Cardiac septum (tissue), 1 donor: Measurements from ENCODE around the gene TEPSIN. TPM values are rescaled to one million over a fixed set of nuclear protein-coding genes. Genes with fewer than 3 reads are reported as not detected.

Experiments
- DNase-seq: peaks from one replicate; pipeline ENCODE4 v3.0.0-alpha.2; 2020; ENCODE audit warnings: low spot score
- intact Hi-C: fragments of 100-400 bp; cut with DNase I; formaldehyde crosslinking; loops from one replicate; pipeline ENCODE4 v1.14.0; 2022
- total RNA-seq: library from RNA; stranded (reverse); fragmentation: NEBNext Ultra II Directional; extraction: Animal tissue kit (Norgen Biotek cat#: 25700); gene quantifications from one replicate; pipeline ENCODE4 v1.2.1, GENCODE V29; 2021
- donor health status: DM: no; HTN: no; CAD: no.

The TEPSIN gene
- total RNA-seq, 1 donor from 2014 or later = 12.6 TPM

GRCh38 chr17:81192386-81193050 is 46.3 kb downstream of the TEPSIN start:
- DNase-seq = no peak

DNA sequence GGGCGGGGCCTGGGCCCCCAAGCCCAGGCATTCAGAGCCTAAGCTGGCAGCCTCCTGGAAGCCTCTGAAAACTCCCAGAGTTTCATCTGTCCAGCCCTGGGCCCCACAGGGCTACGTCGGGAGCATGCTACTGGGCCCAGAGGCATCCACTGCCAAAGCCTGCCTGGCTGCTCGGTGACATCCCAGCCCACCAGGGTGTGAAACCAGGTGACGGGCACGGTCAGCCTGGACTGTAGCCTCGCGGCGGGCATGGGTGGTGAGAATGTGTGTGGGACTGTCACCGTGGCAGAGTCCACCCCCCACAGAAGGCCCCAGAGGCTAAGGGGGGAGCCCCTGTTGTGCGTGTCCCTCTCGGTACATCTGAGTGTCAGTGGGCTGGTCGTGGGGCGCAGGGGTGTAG is 47.2 kb downstream of the TEPSIN start:
- DNase-seq = no peak
- intact Hi-C loops = no loop called here

More at GRCh38 chr17:81192386-81193050, 46.3 kb downstream of the TEPSIN start:
- intact Hi-C loops = no loop called here

GRCh38 chr17:81191116-81191515 is 47.7 kb downstream of the TEPSIN start:
- intact Hi-C loops = no loop called here
- DNase-seq = no peak

DNA sequence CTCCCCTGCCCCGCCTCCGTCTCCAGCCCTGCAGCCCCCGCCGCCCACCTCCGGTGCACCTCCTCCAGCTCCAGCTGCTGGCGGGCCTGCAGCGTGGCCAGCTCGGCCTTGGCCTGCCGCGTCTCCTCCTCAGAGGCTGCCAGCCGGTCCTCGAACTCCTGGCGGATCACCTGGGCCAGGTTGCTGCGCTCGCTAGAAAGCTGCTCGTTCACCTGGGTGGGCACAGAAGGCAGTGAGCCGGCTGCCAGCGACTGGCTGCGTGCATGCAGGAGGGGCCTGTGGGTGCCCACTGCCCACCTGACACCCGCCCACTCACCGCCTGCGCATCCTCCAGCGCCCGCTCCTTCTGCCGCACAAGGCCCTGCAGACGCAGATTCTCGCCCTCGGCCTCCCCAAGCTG is 48.3 kb downstream of the TEPSIN start:
- intact Hi-C loops = no loop called here

DNA sequence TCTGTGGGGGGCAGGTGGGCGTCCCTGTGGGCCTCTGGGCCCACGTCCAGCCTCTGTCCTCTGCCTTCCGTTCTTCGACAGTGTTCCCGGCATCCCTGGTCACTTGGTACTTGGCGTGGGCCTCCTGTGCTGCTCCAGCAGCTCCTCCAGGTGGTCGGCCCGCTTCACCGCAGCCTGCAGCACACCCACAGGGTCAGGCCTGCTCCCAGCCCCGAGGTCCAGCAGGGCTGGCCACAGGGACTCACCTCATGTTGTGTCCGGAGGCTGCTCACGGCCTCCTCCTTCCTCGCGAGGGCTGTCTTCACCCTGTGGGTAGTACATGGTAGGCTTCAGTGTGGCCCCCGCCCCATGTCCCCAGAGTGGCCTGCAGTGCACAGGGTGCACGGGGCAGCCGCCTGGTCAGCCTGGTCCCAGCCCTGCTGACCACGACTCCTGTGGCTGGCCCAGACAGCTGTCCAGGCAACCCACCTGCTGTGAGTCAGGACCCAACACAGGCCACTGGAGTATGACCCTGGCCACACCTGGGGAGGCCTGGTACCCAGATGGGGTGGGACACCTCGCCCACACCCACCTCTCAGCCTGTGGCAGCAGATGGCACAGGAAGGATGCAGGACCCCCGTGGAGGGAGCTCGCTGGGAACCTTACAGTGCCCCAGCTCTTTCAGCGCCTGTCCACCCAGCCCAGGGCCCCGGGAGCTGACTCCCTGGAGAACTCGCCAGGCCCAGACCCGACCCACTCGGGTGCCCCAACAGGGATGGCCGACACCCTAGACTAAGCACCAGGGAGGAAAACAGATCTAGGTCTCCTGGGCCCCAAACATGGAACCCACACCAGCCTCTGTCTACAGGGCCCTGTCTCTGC is 49.0 kb downstream of the TEPSIN start:
- no peak for DNase-seq
- intact Hi-C loops = no loop called here

More for the DNA sequence above, 48.3 kb downstream of the TEPSIN start:
- DNase-seq = no peak

- intact Hi-C loops = no loop called here
- DNase-seq = no peak
Measured at GRCh38 chr17:81189016-81189415, 49.8 kb downstream of the TEPSIN start.

GRCh38 chr17:81188491-81188840 is 50.4 kb downstream of the TEPSIN start:
- intact Hi-C loops = no loop called here
- DNase-seq = no peak

- intact Hi-C loops = no loop called here
Measured at GRCh38 chr17:81187586-81188490, 51.0 kb downstream of the TEPSIN start.

GRCh38 chr17:81187120-81187519 is 51.7 kb downstream of the TEPSIN start:
- intact Hi-C loops = no loop called here
- DNase-seq = no peak

More at GRCh38 chr17:81187586-81188490, 51.0 kb downstream of the TEPSIN start:
- DNase-seq = no peak

- no peak for DNase-seq
- intact Hi-C loops = no loop called here
Measured at GRCh38 chr17:81186203-81186602, 52.7 kb downstream of the TEPSIN start.

- intact Hi-C loops = no loop called here
- no peak for DNase-seq
Measured at GRCh38 chr17:81184555-81184954, 54.3 kb downstream of the TEPSIN start.

- intact Hi-C loops = no loop called here
- DNase-seq = no peak
Measured at GRCh38 chr17:81183807-81184206, 55.0 kb downstream of the TEPSIN start.

GRCh38 chr17:81183316-81183715 is 55.5 kb downstream of the TEPSIN start:
- no peak for DNase-seq
- intact Hi-C loops = no loop called here

GRCh38 chr17:81182596-81182995 is 56.3 kb downstream of the TEPSIN start:
- DNase-seq = no peak
- intact Hi-C loops = no loop called here

DNA sequence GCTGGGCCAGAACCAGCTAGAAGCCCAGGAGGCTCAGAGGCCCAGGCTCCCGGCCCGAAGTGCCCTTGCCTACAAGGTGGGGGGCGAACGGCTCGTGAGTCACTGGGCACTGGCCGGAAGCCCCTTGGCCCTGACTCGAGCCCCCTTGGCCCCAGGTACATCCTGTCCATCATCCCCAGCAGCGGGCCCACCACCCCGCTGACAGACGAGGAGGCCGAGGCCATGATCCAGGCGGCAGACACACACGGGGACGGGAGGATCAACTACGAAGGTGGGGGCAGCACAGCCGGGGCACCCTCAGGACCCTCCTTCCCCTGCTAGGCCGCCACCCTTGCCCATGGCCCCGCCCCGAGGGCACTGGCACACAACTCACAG is 57.1 kb downstream of the TEPSIN start:
- no peak for DNase-seq
- intact Hi-C loops = no loop called here

DNA sequence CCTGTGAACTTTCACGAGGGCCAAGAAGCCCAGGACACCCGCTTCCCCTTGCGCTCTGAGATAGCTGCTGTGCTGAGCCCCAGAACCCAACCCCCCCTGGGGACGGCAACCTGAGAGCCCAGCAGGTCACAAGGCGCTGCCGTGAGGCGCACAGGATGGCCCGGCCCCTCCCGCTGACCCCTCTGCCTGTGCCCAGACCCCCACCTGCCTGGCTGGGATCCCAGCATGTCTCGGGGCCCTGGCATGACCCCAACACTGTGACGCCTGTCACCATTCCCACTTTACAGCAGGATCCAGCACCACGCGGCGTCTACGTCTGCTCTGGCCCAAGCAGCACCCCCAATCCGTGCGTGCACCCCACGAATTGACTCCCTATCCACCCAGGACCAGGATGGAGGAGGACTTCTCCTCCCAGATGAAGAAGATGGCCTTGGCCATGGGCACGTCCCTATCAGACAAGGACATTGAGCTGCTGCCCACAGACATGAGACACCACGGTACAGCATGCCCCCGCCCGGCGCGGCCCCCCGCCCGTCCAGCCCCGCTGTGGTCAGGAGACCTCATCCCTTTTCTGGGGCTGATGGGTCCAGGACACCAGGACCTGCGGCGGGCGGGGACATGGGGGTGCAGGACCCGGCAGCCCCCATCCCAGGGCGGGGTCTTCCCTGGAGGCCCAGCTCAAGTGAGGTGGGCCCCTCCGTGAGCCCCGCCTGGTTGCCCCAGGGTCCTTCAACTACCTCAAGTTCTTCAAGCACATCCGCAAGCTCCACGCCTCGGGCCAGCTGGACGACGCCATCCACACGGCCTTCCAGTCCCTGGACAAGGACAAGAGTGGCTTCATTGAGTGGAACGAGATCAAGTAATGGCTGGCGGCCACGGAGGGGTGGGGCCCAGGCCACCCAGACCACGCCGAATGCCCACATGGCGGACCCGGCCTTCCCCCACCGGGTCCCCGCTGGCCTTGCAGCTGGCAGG is 57.7 kb downstream of the TEPSIN start:
- intact Hi-C loops = no loop called here
- DNase-seq = no peak

DNA sequence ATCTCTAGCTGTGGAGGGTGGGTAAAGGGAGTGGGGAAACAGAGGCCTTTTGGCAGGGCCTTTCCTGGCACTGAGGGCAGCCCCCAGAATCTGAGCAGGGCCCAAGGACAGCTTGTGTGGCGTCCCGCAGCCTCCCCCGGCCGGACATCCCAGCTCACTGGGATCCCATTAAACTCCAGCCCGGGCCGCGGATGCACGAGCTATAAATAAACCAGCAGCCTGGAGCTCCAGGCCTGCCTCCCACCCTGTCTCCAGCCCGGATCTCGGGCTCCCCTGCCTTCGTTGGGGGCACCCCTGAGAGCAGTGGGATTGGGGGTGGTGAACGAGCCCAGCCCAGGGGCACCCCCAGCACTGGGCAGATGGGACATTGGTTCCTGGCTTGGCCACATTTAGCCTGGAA is 59.0 kb downstream of the TEPSIN start:
- intact Hi-C loops = no loop called here
- DNase-seq = no peak

- DNase-seq = no peak
- intact Hi-C loops = no loop called here
Measured at GRCh38 chr17:81179220-81179619, 59.6 kb downstream of the TEPSIN start.
